Activated T-cell treated with anti-CD3 and anti-CD28 coated beads, Interleukin-2, amount 50 U/mL, for 1 hour (primary cell): ENCODE measurements around the gene RXRA.
A peak's percentile ranks its signal among the peaks of the same experiment; 100 is the strongest.

Source experiments
- DNase-seq: peaks from one replicate; pipeline ENCODE4 v3.0.0-alpha.2; 2020

The RXRA gene

DNA sequence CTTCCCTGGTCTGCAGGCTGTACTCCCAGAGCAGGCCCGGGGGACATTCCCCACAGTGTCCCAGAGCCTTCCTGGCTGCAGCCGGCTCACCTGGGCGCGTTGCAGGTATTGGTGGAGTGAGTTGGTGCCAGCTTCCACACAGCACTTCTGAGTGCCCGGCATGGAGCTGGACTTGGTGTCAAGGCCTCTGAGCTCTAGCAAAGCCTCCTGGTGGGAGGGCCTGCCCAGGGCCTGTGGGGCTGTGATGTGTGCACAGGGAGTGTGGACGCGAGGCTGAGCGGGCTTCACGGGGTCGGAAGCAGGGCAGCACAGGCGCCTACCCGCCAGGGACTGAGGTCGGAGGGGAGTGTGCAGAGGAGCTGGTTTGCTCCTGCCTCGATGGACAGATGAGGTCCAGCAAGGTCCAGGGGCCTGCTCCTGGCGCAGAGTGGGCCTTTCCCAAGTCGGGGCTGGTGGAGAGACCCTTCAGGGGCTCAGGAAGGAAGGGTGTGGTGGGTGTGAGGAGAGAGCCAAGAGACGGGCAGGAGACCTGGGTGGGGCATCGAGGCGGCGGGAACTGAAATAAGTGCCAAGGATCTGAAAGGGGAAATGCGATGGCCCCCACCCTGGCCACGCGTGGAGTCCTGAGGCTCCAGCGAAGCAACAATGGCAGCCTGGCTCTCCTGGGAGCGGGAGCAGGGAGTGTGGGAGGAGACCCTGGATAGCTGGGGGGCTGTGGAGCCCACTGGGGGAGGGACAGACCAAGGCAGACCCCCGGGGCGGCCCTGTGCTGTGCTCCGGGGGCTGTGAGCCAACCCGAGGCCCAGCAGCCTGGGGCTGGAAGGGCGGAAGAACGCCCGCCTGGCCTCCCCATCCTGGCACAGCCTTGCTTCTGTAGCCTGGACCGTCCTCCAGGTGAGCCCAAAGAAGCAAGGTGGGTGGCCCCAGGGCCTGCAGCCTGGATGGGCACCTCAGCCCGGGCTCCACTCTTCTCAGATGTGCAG lies 78.4 kb downstream of the RXRA start:
- no peak for DNase-seq

DNA sequence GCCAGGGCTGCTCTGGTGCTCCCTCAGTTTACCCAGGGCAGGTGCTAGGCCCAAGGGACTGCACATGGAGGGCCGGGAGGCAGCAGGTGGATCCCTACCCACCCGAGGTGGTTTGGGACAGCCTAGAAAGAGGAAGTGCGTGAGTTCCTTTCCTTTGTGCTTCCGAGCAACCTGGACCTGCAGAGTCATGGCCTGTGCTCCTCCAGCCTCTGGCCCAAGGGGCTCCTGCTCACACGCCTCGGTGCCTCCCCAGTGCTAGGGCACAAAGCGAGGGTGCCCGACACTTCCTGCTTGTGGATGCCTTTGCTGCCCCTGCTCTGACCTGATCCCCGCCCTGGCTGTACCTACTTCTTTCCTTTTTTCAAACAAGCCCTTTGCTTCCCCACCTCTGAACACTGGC lies 79.3 kb downstream of the RXRA start:
- no peak for DNase-seq

DNA sequence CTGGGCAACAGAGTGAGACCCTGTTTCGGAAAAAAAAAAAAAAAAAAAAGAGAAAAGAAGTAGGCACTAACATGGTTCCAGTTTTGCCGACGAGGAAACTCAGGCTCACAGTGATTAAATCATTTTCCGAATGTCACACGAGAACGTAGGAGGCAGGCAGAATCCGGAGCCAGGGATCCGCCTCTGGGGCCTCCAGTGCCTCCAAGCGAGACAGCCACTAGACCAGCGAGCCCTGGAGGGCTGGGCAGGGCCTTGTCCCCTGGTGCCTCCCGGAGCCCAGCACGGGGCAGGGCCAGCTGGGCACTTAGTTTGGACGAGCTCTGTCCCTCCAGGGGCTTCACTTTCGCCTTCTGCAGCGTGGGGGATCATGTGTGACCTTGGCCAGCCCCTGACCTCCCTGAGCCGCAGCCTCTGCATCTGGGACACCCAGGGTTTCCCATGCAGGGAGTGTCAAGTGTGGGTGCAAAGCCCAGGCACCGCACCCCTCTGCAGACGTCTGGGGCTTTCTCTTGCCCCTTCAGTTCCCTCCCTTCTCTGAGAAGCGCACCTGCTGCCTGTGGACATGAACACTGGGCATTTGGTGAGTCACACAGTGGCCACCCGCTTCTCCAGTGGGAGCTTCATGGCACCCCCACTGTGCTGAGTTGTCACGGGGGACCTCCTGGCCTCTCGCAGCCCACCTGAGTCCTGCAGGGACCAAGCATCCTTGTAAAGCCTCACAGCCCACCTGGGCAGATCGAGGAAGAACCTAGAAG lies 80.3 kb downstream of the RXRA start:
- DNase-seq, result no peak

DNA sequence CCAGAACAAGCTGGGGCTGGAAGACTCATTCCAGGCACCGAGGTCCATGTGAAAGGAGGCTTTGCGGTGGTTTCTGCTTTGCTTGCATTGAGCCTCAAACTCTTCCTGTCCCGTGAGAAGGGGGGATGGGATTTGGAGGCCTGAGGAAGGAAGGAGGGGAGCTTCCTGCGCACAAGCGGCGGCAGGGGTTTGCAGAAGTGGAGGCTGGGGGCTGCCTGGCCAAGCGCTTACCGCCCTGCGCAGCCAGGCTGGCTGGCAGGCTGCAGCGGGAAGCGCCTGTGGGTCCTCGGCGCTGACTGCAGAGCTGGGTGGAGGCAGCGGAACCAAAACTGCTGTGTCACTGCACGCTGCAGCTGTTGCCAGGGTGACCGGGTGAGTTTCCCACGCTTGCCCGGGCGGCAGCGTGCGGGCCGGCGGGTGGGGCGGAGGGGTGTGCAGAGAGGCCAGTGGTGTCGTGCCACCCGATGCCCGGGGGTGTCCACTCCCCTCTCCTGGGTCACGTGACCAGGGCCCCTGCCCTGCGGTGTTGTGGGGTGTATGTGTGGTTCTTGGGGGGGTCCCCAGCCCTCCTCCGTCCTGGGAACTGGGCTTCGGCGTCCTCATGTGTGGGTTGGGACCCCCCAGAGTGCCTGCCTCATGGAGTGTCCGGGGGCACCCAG lies 81.0 kb downstream of the RXRA start:
- DNase-seq, result peak; percentile 71

DNA sequence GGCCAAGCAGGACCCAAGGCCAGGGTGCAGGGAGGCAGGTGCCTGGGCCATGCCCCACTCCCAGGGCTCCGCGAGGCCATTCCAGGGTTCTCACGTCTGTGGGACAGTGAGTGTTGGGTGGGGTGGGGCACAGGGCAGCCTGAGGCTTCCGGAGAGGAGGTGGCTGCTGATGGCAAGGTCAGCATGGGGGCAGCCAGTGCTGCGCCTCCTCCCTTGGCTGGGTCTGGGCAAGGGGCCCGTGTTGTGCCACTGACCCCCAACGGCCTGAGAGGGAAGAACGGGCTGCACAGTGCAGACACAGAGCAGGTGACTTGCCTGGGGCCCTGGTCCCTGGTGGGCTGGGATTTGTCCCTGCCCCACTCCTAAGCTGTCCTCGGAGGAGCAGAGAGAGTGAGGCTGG lies 82.1 kb downstream of the RXRA start:
- DNase-seq, result no peak

DNA sequence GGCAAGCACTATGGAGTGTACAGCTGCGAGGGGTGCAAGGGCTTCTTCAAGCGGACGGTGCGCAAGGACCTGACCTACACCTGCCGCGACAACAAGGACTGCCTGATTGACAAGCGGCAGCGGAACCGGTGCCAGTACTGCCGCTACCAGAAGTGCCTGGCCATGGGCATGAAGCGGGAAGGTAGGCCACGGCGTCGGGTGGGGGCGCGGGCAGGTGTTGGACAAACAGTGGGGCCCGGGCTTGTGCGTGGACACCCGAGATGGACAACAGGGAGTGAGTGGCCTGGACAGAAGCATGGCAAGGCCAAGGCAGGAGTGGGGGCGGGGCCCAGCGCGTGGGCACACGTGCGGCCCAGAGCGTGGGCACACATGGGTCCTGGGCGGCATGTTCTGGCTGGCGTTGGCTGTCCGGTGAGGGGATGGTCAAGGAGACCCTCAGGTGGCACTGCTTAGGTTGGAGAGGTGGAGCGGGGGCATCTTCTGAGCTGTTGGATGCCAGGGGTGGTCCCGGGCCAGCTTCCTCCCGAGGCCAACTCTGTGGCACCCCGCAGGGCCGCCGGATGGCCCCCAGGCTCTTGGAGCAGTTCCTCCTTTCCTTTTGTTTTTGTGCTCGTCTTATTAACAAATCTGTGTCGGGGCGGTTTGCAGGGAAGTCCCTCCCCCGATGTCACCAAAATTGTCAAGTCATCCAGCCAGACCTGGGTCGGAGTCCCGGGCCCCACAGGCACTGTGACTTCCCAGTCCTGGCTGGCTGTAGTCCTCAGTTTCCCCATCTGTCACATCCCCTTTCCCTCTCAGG lies 82.9 kb downstream of the RXRA start:
- DNase-seq, result no peak

DNA sequence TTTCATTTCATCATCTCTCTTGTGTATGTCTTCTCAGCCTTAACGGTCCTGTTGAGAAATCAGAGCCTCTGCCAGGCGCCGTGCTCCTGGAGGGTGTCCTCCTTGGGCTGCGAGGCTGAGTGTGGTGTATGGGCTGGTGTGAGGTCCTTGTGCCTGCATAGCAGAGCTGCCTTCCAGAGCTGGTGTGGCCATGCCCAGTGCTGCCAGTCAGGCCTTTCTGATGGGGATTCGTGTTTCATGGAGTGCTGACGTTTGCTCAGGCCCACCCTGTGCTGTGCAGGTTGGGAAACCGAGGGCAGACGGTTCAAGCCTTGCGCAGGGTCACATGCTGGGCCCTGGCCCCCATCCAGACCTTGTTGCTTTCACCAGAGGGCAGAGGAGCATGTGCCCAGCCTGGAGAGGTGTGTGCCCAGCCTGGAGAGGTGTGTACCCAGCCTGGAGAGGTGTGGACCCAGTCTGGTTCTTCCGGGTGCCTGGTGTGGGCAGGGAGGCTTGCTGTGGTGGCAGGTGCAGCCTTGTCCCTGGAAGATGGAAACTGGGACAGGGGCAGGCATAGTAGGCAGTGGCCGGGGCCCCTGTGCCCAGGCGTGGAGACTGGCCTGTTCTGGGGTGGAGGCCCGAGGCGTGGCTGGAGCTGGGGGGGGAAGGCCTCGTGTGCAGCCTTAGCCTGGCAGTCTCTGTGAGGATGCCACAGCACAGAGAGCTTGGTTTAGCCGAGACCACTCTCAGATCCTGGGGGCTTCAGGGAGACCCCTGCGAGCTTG lies 84.0 kb downstream of the RXRA start:
- no peak for DNase-seq

DNA sequence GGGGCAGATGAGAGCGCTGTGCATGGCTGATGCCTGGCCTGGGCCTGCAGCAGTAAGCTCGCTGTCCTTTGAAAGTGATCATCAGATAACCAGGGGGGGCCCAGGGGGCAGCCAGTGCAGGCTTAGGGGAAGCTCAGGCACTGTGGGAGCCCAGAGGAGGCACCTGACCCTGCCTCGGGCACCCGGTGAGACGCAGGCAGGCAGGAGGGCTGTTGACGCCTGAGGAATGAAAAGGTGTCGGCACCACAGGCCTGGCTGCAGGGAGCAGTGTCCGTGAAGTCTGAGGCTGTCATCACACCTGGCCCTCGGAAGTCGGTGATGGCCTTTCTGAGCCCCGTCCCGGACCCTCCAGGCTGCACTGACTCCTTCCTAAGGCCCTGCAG lies 84.6 kb downstream of the RXRA start:
- no peak for DNase-seq

DNA sequence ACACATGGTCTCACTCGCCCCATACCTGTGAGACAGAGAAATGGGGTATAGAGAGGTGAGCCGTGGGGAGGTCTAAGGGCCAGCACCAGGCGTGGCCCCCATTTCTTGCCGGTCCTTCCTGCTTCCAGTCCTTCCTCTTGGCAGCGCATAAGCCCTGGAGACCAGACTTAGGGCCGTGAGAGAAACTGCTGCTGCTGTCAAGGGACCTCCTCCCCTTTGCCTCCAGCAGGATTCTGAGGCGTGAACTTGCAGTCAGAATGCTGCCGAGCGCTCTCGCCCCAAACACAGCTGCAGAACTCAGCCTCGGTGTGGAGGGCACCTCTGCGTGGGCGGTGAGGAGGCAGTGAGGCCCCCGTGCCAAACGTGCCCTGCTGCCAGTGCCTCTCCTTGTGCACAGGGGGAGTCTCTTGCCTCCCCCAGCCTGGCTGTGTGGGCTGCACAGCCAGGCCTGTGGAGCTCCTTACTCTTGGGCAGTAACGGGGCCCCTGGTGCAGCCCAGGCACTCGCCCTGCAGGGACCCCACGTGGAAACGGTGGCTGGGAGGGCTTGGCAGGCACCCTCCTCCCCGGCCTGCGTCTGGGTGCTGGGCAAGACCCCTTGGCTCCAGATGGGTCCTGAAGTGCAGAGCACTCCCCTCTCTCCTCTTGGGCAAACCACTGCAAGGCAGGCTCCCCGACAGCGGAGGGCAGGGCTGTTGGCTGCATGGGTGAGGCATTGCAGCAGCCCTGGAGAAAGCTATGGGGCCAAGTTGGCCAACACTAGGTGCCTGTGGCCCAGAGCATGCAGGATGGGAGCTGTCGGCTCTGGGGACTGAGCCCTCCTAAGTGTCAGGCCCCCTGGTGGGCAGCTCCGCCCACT lies 85.4 kb downstream of the RXRA start:
- no peak for DNase-seq

DNA sequence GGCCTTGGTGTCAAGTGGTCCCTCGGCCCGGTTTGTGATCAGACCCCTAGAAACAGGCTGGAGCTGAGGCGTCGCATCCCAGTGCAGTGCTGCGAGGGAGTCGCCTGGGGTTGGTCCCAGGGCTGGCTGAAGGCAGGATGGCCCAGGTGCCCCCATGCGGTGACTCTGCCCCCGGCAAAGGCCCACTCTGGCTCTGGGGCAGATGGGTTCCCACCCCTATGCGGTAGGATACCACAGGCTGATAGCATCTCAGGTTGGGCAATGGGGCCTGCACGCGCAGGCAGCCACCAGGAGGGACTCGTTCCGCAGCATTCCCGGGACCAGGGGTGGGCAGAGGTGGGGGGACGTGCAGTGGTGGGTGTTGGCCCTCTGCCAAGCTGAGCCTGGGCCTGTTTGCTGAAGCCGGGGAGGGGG lies 86.0 kb downstream of the RXRA start:
- no peak for DNase-seq

DNA sequence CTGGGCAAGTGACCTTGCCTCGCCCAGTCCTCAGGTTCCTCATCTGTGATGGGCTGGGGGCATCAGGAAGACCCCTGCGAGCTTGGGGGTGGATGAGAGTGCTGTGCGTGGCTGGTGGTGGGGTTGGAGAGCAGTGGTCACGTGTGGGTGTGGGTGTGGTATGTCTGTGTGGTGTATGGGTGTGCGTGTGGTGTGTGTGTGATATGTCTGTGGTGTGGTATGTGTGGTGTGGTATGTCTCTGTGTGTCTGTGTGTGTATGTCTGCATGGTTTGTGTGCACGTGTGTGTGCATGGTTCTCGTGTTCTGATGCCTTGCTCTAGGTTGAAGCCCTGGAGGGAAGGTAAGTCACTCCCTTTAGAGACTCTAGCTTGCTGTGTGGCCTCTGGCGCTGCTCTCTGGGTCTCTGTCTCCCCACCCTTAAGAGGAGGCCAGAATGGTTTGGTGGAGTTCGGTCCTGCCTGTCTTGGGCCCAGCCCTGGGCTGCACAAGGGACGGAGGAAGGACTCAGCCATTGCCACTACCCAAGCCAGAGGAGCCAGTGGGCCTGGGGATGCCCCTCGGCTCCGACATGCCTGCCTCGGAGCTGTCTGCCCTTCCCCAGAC lies 87.0 kb downstream of the RXRA start:
- no peak for DNase-seq

DNA sequence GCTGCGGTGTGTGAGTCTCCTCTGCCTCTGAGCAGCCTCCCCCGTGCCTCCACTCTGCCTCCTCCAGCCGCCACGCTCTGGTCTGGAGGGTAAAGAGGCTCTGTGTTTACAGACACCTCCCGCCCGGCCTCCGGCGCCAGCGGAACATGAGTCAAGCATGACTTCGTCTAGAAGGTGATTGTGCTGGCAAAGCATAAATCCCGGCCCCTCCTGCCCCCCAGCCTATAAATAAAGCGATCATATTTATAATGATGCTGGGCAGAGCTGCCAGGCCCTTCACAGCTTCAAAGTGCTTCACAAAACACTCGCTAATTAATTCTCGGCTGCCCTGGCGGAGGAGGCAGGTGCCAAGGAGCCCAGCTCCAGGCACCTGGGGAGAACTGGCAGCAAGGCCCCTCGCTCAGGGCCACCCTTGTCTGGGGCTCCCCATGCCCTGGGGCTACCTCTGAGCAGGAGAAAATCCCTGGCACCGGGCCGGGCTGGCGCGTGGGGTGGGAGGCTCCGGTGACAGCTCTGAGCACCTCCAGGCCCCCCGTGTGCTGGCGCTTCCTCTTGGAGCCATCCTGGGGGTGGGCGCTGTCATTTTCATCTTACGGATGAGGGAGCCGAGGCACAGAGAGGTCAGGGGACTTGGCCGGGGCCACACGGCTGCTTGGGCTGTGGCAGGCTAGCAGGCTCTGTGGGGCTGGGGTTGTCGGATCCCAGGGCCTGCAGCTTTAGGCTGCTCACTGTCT lies 87.8 kb downstream of the RXRA start:
- no peak for DNase-seq

DNA sequence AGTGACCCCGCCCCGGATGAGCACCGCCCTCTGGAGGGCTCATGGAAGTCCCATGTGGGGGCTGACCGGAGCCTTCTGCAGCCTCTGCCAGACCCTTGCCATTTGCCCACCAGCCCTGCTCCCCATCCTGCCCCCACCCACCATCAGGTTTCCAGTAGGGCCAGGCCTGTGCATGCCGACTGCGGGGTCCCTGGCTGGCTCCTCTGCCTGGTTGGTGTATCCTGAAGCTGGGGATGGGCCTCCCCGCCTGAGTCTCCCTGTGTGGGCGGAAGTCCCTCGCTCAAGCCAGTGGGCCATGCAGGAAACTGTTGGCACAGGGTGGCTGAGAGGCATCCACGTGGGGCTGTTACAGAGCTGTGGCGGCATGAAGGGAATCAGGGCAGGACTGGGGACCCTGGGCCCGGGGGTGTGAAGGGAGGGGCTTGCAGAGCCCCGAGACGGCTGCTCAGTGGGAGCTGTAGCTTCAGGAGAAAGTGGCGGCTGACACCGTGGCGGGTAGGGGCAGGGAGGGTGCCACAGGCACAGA lies 88.7 kb downstream of the RXRA start:
- DNase-seq, result no peak

DNA sequence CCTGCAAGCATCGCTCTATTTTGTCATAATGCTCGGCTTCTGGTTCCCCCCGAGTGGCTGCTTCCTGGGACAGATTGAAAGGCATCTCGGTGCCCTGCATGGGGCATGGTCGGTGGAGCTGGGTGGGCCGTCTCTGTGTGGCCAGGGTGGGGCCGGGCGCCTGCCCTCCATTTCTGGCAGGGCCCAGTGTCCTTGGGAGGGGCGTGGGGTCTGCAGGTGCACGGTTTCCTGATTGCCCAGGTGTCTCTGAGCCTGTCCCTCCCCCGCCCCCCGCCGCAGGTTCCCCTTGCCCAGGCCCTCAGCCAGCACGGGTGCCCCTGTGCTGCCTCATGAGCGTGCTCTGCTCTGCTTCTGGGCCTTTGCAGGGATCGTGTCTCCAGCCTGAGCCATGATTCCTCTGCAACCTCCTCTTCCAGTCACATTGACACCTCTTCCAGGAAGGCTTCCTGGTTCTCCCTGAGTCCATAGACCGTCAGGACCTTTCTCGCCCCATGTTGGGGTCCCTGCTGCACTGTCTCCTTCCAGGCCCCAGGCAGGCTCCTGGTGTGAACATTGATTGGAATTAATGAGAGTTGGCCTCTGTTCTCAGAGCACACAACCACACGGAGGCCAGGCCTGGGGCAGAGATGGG lies 90.2 kb downstream of the RXRA start:
- no peak for DNase-seq

DNA sequence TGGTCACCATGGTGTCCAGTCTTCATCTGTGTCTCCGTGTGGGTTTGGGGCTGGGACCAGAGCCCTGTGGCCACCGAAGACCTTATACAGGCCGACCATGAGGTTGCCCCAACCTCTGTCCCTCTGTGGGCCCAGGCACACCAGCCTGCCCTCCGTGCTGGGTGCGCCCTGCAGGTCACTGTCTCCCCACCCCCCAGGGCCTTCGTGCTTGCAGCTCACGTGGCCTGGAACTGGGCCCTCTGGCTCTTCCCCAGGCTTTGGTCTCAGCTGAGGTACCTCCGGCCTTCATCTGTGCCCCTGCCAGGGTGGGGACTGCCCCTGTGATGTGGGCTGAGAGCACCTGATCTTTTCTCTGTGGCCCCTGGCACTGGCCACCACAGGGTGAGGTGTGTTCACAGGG lies 92.1 kb downstream of the RXRA start:
- no peak for DNase-seq

DNA sequence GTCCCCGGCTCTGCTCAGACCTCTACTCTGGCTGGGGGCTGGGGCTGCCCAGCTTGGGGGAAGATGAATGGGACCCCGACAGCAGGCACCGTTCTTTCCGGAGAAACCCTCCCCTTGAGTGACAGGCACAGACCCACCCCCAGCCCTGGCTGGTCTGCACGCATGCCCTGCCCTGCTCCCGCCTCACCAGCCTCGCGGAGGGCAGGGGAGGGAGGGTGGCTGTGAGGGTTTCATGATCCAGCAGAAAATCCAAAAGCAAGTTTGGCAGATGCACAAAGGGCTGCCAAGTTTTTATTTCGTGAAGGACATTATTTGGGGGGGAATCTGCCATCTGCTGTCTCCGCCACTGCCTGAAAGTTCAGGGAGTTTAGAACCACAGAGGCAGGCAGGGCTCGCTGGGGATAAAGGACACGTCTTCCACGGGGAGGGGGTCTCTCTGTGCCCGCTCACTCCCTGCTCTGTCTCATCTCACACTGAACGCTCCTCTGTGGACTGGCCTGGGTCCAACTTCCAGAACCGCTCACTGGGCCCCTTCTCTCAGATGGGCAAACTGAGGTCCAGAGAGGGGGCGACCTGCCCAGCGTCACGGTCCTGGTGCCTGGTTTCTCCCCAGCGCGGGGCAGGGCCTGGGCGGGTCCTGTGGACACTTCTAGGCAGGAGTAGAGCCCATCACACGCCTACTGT lies 92.9 kb downstream of the RXRA start:
- no peak for DNase-seq

DNA sequence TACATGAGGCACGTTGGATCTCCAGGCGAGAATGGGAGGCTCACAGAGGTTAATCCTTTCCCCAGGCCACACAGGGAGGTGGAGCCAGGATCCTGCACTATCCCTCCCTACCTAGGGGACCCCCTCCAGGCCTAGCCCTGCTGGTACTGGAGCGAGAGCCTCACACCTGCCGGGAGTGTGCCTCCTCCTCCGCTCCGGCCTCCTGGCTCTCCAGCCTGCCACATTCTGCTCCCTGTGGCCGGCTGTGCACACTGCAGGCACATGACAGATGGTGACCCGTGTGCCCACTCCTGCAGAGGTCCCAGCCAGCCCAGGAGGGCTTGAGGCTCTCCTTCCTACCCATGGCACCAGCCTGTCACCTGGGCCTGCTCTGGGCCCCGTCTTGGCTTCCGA lies 93.4 kb downstream of the RXRA start:
- DNase-seq, result no peak

DNA sequence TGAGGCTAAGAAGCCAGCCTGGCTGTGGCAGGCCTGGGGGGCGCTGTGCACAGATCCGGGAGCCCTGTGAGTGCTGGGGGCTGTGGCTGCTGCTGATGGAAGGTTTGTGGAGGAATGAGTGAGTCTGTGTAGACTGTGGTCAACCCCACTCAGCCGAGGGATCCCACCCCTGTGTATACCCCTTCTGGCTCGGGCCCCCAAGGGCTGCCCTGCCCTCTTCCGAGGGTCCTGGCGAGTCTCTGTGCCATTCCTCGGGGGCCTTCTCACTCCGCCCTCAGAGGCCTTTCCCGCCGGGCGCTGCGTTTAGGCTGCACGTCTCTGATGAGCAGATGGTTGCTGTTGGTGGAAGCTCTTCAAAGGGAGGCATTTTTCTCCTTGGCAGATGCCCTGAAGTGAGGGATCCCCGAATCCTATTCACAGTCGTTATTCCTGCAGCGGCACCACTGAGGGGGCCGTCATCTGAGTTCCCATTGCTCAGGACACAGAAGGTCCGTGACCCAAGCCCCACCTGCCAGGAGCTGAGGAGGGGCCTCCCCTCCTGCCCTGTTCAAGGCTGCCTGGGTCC lies 94.1 kb downstream of the RXRA start:
- no peak for DNase-seq
